GM18526 (cell line): Measurements from ENCODE around the gene CES3.

Experiments
- POLR2A ChIP-seq: IDR thresholded peaks from 3 replicates; pipeline ENCODE4 v1.6.1; 2011; ENCODE audit not compliant: insufficient read length; ENCODE audit errors: extremely low read depth

Gene CES3

DNA sequence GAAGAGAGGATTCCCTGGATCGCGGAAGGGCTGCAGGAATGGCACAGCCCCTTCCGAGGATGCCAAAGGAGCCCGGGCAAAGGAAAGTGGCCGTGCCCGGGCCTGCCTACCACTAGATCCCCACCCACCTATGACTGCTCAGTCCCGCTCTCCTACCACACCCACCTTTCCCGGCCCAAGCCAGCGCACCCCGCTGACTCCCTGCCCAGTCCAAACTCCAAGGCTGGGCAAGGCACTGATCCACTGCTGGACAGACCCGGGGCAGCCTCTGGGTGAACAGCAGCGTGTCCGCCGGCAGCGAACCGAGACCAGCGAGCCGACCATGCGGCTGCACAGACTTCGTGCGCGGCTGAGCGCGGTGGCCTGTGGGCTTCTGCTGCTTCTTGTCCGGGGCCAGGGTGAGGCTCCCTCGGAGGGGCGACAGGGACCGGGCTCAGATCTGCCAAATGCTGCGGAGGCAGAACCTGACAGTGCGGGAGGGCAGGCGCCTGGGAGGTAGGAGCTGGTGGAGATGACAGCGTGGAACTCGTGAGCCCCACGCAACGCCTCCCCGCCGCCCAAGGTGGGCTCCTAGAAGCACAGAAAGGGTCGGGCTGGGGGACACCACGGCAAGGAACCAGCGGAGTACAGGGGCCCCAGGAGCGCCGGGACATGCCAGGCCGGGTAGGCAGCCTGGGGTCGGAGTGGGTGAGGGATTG lies 25.6 kb upstream of the CES3 start, which contains the start of gene CES2:
Gene CES2 (plus strand): TSS at position 203 of the 698 bp plus-strand sequence. CDS start 120 bp downstream, at position 323.
- no peak for TF ChIP-seq POLR2A

DNA sequence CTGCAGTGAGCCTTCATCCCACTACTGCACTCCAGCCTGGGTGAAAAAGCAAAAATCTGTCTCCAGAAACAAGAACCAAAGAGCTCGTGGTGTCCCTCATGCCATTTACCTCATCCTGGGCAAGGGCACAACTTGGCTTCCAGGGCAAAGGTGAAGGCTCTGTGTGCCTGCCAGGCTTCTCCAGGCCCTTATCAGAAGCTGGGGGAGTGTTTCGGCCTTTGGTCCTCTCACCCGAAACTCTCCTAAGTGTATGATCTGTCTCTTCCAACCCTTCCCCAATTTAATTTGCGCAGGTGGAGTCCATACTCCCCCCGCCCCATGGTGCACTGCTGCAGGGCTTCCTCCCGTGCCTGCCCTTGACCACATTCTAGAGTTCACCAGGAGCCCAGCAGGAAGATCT lies 24.6 kb upstream of the CES3 start:
- no peak for TF ChIP-seq POLR2A

GRCh38 chr16:66936889-66937554 lies 24.0 kb upstream of the CES3 start:
- no peak for TF ChIP-seq POLR2A

DNA sequence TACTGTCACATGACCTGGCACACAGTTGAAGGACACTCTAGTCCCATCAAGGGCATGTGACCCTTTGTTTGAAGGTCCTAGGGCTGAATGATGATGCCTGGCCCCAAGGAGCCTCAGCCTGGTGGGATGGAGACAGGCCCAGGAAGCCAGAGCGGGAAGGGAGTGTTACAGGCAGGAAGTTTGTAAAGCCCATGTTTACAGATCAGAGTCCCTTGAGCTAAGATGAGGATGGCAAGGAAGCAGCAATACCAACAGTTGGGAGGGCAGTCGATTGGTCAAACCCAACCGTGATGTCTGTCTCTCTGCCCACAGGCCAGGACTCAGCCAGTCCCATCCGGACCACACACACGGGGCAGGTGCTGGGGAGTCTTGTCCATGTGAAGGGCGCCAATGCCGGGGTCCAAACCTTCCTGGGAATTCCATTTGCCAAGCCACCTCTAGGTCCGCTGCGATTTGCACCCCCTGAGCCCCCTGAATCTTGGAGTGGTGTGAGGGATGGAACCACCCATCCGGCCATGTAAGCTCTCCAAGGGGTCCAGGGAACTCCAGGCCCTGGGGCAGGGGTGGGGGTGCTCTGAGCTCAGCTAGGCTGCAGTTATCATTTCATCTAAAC lies 23.2 kb upstream of the CES3 start:
- no peak for TF ChIP-seq POLR2A

GRCh38 chr16:66939366-66939765 lies 21.7 kb upstream of the CES3 start:
- TF ChIP-seq POLR2A: no peak

DNA sequence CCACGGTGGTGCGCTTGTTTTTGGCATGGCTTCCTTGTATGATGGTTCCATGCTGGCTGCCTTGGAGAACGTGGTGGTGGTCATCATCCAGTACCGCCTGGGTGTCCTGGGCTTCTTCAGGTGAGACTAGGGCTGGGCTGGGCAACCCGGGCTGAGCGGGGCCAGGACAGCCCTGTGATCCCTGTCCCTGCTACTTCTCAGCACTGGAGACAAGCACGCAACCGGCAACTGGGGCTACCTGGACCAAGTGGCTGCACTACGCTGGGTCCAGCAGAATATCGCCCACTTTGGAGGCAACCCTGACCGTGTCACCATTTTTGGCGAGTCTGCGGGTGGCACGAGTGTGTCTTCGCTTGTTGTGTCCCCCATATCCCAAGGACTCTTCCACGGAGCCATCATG lies 20.8 kb upstream of the CES3 start:
- no peak for TF ChIP-seq POLR2A

DNA sequence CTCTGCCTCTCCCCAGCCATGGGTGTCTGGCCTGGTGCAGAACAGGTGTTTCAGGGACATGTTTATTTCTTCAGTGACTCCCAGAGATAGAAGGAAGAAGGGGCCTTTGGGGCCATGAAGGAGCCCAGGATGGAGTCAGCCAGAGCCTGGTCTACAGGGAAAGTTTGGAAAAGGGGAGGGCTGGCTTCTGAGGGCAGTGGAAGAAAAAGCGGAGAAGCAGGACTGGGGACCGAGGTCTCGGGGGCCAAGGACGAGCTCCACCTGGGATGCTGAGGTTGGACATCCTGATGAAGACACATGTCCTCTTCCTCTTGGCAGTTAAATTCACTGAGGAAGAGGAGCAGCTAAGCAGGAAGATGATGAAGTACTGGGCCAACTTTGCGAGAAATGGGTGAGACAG lies 18.1 kb upstream of the CES3 start:
- no peak for TF ChIP-seq POLR2A

GRCh38 chr16:66943426-66944053 lies 17.5 kb upstream of the CES3 start:
- TF ChIP-seq POLR2A: no peak

- no peak for TF ChIP-seq POLR2A
These were observed 17.0 kb upstream of the CES3 start for GRCh38 chr16:66944054-66944441.

DNA sequence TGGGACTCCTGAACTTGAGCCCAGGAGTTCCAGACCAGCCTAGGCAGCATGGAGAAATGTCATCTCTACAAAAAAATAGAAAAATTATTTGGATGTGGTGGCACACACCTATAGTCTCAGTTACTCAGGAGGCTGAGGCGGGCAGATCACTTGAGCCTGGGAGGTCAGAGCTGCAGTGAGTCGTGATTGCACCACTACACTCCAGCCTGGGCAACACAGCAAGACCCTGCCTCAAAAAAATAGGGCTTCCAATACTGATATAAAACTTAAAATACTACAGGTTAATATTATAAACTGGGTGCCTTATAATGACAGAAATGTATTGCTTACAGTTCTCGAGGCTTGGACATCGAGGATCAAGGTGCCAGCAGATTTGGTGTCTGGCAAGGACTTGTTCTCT lies 15.1 kb upstream of the CES3 start:
- no peak for TF ChIP-seq POLR2A

- no peak for TF ChIP-seq POLR2A
These were observed 14.5 kb upstream of the CES3 start for GRCh38 chr16:66946541-66946940.

DNA sequence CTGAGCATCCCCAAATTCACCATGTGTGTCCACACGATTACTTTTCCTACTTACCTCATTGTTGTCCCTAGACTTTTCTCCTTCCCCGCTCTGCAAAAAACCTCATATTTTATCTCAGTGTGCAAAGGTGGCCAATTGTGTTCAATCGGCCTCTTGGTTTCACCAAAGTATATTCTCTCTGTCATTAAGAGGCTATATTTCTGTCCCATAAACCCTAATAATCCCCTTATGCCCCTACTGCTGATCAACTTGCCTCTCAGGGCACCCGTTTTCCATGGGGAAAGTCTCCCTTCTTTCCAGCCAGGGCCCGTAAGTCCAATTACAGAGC lies 14.1 kb upstream of the CES3 start:
- TF ChIP-seq POLR2A: no peak

GRCh38 chr16:66947302-66948065 lies 13.6 kb upstream of the CES3 start:
- TF ChIP-seq POLR2A: no peak

DNA sequence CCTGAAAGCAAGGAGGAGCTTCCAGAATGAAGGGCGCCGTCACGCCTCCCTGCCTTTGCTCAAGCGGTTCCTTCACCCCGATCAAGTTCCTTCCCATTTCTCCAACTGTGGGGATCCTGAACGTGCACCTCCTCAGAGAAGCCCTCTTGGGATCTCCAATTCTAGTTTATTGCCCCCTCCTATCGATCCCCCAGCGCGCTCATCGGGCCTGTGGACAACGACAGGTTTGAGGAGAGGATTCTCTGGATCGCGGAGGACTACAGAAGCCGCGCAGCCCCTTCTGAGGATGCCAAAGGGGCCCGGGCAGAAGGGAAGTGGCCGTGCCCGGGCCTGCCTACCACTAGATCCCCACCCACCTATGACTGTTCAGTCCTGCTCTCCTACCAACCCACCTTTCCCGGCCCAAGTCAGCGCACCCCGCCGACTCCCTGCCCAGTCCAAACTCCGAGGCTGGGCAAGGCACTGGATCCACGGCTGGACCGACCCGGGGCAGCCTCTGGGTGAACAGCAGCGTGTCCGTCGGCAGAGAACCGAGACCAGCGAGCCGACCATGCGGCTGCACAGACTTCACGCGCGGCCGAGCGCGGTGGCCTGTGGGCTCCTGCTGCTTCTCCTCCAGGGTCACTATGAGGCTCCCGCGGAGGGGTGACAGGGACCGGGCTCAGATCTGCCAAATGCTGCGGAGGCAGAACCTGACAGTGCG lies 12.8 kb upstream of the CES3 start:
- no peak for TF ChIP-seq POLR2A

DNA sequence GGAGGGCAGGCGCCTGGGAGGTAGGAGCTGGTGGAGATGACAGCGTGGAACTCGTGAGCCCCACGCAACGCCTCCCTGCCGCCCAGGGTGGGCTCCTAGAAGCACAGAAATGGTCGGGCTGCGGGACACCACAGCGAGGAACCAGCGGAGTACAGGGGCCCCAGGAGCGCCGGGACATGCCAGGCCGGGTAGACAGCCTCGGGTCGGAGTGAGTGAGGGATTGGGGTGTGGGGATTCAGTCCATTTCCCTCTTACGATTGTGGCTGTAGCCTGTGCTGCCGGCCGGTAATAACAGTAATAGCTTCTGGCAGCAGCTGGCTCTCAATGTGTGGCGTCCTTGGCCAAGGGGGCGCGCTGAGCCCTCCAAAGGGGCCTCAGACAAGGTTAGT lies 12.2 kb upstream of the CES3 start:
- TF ChIP-seq POLR2A: no peak
